Muscle layer of colon (tissue), 2 donors: Measurements from ENCODE around the gene MCAT.
"Not testable (repeated sequence)": the region's sequence is repeated elsewhere in the genome, so short reads cannot be mapped to it uniquely, and the experiment has no call there.

Experiments used
- H3K27ac ChIP-seq: one replicate; pipeline ENCODE4 v1.7.0; 2013; ENCODE audit warnings: low read depth, mild to moderate bottlenecking, low read length, moderate library complexity
- H3K27me3 ChIP-seq, 2 donors: one replicate each; pipeline ENCODE4 v1.7.0; 2013; ENCODE audit warnings: low read length in 2 of 2, mild to moderate bottlenecking in 2 of 2; ENCODE audit not compliant: insufficient read depth in 2 of 2, control insufficient read depth in 1 of 2
- H3K36me3 ChIP-seq: one replicate; pipeline ENCODE4 v1.7.0; 2013; ENCODE audit warnings: mild to moderate bottlenecking, low read length; ENCODE audit not compliant: insufficient read depth
- H3K4me1 ChIP-seq: one replicate; pipeline ENCODE4 v1.7.0; 2013; ENCODE audit warnings: mild to moderate bottlenecking, low read length; ENCODE audit not compliant: insufficient read depth
- H3K4me3 ChIP-seq, 2 donors: one replicate each; pipeline ENCODE4 v1.7.0; 2013; ENCODE audit warnings: low read length in 2 of 2, low read depth in 1 of 2, mild to moderate bottlenecking in 1 of 2, moderate library complexity in 1 of 2
- H3K9ac ChIP-seq: one replicate; pipeline ENCODE4 v1.7.0; 2013; ENCODE audit warnings: low read length
- H3K9me3 ChIP-seq: one replicate; pipeline ENCODE4 v1.7.0; 2013; ENCODE audit warnings: mild to moderate bottlenecking, low read length
- donor health status: abdominal sarcoma.
- donor health status: Adenocarcinoma of cecum.

MCAT gene

GRCh38 chr22:43150731-43151206, 7.6 kb upstream of the MCAT start:
- Histone ChIP-seq H3K9ac (no peak overlapping the region), H3K27me3 (no peaks in the 10 kb centered on the region), H3K36me3 (no peaks in the 10 kb centered on the region), H3K27ac (peak overlapping the region; percentile 58), H3K4me1 (peaks cover 12% of the 10 kb centered on the region), H3K9me3 (no peaks in the 10 kb centered on the region), H3K4me3 (peak overlapping the region; percentile 74 to 84)

GRCh38 chr22:43148581-43148980, 5.4 kb upstream of the MCAT start:
- no peaks in the 10 kb centered on the region for H3K9me3 ChIP-seq
- H3K9ac ChIP-seq, result no peak overlapping the region
- peaks cover 15% of the 10 kb centered on the region for H3K4me1 ChIP-seq
- H3K27ac ChIP-seq, result no peak overlapping the region
- H3K27me3 ChIP-seq, result no peaks in the 10 kb centered on the region
- H3K36me3 ChIP-seq, result no peaks in the 10 kb centered on the region
- no peak overlapping the region for H3K4me3 ChIP-seq

GRCh38 chr22:43147821-43148220, 4.6 kb upstream of the MCAT start:
- no peak overlapping the region for H3K27ac ChIP-seq
- no peaks in the 10 kb centered on the region for H3K36me3 ChIP-seq
- H3K9me3 ChIP-seq, result no peaks in the 10 kb centered on the region
- H3K9ac ChIP-seq, result no peak overlapping the region
- peaks cover 18% of the 10 kb centered on the region for H3K4me1 ChIP-seq
- H3K27me3 ChIP-seq, result no peaks in the 10 kb centered on the region
- H3K4me3 ChIP-seq, result no peak overlapping the region

GRCh38 chr22:43146332-43146731, 3.1 kb upstream of the MCAT start:
- H3K4me3 ChIP-seq, H3K9me3 ChIP-seq, H3K36me3 ChIP-seq, H3K27ac ChIP-seq, H3K27me3 ChIP-seq, H3K9ac ChIP-seq: not testable (repeated sequence)
- H3K4me1 ChIP-seq, result peaks cover 19% of the 10 kb centered on the region

- H3K27ac ChIP-seq, H3K36me3 ChIP-seq, H3K9ac ChIP-seq, H3K4me3 ChIP-seq, H3K27me3 ChIP-seq, H3K9me3 ChIP-seq: not testable (repeated sequence)
- peaks cover 12% of the 10 kb centered on the region for H3K4me1 ChIP-seq
Measured at GRCh38 chr22:43145371-43145770, 2.2 kb upstream of the MCAT start.

- H3K27me3 ChIP-seq, result no peaks in the 10 kb centered on the region
- H3K4me1 ChIP-seq, result peaks cover 11% of the 10 kb centered on the region
- H3K9me3 ChIP-seq, result no peaks in the 10 kb centered on the region
- peaks cover 13% of the 10 kb centered on the region for H3K36me3 ChIP-seq
- no peak overlapping the region for H3K27ac ChIP-seq
- H3K4me3 ChIP-seq, result no peak overlapping the region
- H3K9ac ChIP-seq, result no peak overlapping the region
Measured at GRCh38 chr22:43144949-43145348, 1.8 kb upstream of the MCAT start.

GRCh38 chr22:43136801-43137200, 6.4 kb downstream of the MCAT start:
- Histone ChIP-seq H3K4me3 (no peak overlapping the region), H3K4me1 (peaks cover under 1% of the 10 kb centered on the region), H3K27me3 (no peaks in the 10 kb centered on the region), H3K9me3 (no peaks in the 10 kb centered on the region), H3K36me3 (peaks cover 76% of the 10 kb centered on the region), H3K27ac (no peak overlapping the region), H3K9ac (no peak overlapping the region)

- Histone ChIP-seq H3K9ac (no peak overlapping the region), H3K4me3 (no peak overlapping the region), H3K27me3 (no peaks in the 10 kb centered on the region), H3K4me1 (no peaks in the 10 kb centered on the region), H3K27ac (no peak overlapping the region), H3K9me3 (no peaks in the 10 kb centered on the region), H3K36me3 (peaks cover 76% of the 10 kb centered on the region)
Measured at GRCh38 chr22:43136255-43136654, 6.9 kb downstream of the MCAT start.

- Histone ChIP-seq H3K9ac (no peak overlapping the region), H3K27me3 (no peaks in the 10 kb centered on the region), H3K27ac (no peak overlapping the region), H3K4me1 (no peaks in the 10 kb centered on the region), H3K9me3 (no peaks in the 10 kb centered on the region), H3K4me3 (no peak overlapping the region), H3K36me3 (peaks cover 69% of the 10 kb centered on the region)
Measured at GRCh38 chr22:43135565-43135964, 7.6 kb downstream of the MCAT start.

- Histone ChIP-seq H3K4me1 (no peaks in the 10 kb centered on the region), H3K27me3 (no peaks in the 10 kb centered on the region), H3K9ac (no peak overlapping the region), H3K36me3 (peaks cover 60% of the 10 kb centered on the region), H3K27ac (no peak overlapping the region), H3K9me3 (no peaks in the 10 kb centered on the region), H3K4me3 (no peak overlapping the region)
Measured at GRCh38 chr22:43134553-43134952, 8.6 kb downstream of the MCAT start.

GRCh38 chr22:43133401-43133800, 9.8 kb downstream of the MCAT start:
- Histone ChIP-seq H3K4me1 (no peaks in the 10 kb centered on the region), H3K9me3 (no peaks in the 10 kb centered on the region), H3K27ac (no peak overlapping the region), H3K36me3 (peaks cover 50% of the 10 kb centered on the region), H3K9ac (no peak overlapping the region), H3K4me3 (no peak overlapping the region), H3K27me3 (peaks cover 0 to 4% of the 10 kb centered on the region in 2 donors)

- peaks cover 38% of the 10 kb centered on the region for H3K36me3 ChIP-seq
- H3K9ac ChIP-seq, result no peak overlapping the region
- no peak overlapping the region for H3K27ac ChIP-seq
- H3K4me1 ChIP-seq, result no peaks in the 10 kb centered on the region
- H3K27me3 ChIP-seq, result peaks cover 0 to 4% of the 10 kb centered on the region in 2 donors
- no peaks in the 10 kb centered on the region for H3K9me3 ChIP-seq
- H3K4me3 ChIP-seq, result no peak overlapping the region
Measured at GRCh38 chr22:43131773-43132501, 11.3 kb downstream of the MCAT start.
